ENCODE data around the gene EXTL2.
"Not testable (repeated sequence)": the region's sequence is repeated elsewhere in the genome, so short reads cannot be mapped to it uniquely, and the experiment has no call there.

EXTL2 gene

DNA sequence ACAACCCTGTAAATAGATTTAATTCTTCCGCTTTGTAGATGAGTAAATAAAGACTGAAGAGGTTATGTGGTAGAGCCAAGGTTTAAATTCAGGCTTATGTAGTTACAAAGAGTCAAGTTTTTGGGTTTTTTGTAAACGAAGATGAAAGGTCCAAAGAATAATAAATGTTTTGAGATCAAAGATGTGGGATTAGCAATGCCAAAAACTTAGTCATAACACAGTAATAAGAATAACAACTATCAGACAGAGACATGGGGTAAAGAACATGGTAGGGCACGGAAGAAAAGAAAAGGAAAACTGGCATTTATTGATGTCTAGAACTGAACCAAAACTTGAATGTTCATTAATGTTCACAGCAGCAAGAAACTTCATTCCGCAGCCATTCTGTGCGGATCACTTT, 42.9 kb downstream of the EXTL2 start:
- no peak overlapping the region for H3K4me3 ChIP-seq (ENCODE audit: low read depth, low read length)
- TF ChIP-seq, protein P1, sequence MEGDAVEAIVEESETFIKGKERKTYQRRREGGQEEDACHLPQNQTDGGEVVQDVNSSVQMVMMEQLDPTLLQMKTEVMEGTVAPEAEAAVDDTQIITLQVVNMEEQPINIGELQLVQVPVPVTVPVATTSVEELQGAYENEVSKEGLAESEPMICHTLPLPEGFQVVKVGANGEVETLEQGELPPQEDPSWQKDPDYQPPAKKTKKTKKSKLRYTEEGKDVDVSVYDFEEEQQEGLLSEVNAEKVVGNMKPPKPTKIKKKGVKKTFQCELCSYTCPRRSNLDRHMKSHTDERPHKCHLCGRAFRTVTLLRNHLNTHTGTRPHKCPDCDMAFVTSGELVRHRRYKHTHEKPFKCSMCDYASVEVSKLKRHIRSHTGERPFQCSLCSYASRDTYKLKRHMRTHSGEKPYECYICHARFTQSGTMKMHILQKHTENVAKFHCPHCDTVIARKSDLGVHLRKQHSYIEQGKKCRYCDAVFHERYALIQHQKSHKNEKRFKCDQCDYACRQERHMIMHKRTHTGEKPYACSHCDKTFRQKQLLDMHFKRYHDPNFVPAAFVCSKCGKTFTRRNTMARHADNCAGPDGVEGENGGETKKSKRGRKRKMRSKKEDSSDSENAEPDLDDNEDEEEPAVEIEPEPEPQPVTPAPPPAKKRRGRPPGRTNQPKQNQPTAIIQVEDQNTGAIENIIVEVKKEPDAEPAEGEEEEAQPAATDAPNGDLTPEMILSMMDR (IDR thresholded peaks at IDR 0.05; ENCODE audit: low read depth, low read length, missing control alignments), result no peak
- in situ Hi-C loops (cut with HindIII; ENCODE audit: low sequenced_read_pairs), result no loop called here
- DNase-seq (ENCODE audit: low read depth), result no peak

DNA sequence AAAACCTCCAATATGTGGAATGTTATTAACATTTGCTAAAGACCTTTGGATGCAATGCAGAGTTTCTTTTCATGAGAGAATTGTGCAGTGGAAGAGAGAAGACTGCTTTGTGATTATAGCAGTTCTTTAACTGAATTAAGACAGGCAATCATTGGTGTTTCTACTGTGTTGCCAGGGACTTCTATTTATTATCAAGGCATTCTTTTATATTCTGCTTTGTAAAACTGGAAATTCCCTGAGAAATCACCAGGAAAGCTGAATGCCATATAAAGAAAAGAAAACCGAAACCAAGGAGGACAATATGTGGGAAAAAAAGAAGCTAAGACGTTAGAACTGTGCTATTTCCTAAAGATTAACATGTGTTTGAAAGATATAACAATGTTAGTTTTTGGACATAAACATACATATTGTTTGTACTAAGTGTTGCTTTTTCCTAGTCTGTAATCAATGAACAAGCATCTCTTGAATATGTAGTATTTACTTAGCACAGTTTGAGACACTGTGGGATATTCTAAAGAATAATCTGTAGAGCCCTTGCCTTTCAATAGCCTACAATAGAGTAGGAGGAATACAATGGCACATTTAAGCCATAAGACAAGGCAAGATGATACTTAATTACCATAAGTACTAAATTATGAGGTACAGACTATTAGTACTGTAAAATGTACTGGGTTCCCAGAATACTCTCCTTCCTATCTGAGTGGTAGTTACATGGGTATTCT, 47.1 kb downstream of the EXTL2 start:
- in situ Hi-C loops (cut with HindIII; ENCODE audit: low sequenced_read_pairs), result loop anchor here (5.0 kb wide), 1 partner anchor 70 kb away; no protein-coding TSS in a partner anchor
- TF ChIP-seq, protein P1 (IDR thresholded peaks at IDR 0.05; ENCODE audit: low read depth, low read length, missing control alignments), result no peak
- no peak overlapping the region for H3K4me3 ChIP-seq (ENCODE audit: low read depth, low read length)
- DNase-seq (ENCODE audit: low read depth), result no peak

DNA sequence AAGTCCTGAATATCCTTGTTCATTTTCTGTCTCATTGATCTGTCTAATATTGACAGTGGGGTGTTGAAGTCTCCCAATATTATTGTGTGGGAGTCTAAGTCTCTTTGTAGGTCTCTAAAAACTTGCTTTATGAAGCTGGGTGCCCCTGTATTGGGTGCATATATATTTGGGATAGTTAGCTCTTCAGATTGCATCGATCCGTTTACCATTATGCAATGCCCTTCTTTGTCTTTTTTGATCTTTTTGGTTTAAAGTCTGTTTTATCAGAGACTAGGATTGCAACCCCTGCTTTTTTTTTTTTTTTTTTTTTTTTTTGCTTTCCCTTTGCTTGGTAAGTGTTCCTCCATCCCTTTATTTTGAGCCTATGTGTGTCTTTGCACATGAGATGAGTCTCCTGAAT, 51.5 kb downstream of the EXTL2 start:
- in situ Hi-C loops (cut with HindIII; ENCODE audit: low sequenced_read_pairs); DNase-seq (ENCODE audit: low read depth); H3K4me3 ChIP-seq (ENCODE audit: low read depth, low read length): not testable (repeated sequence)

DNA sequence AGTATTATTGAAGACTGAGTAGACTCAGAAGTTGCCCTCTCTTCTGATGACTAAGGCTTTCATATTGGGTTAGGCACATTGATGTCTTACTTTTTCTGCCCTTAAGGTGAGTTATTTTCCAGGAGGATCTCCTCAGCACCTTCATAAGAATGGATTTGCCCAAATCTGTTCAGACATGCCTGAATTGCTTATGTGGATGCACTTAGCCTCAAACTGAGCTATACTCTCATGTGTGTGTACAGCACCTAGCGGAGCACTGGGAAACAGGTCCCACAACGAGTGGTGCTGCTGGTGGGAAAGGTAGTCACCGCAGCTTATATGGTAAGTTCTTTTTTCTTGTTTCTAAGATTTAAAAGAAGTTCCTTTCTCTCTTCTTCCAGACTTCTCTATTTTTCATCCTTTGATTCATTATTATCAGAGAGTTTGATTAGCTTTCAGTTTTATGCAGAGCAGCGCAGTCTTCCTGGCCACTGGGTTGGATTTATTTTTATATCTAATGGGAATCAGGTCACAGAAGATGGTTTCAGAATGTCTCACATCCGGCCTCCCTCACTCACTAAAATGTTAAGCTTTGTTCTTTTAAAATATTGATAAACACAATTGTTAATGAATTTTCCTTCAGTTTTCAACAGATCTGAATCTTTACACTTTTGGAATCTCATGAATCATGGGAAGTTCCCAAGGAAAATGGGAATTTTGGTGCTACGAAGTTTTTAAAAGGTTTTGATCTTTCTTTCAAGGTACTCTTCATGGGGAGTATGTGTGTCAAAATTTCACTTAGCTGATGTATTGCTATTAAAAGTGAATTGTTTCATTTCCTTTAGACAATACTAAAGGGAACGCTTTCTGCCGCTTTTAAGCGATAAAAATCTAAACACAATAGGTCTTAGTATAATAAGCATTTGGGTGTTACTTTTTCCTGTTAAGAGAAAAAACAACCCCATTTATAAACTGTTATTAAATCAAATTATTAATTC, 58.5 kb downstream of the EXTL2 start:
- no peak overlapping the region for H3K4me3 ChIP-seq (ENCODE audit: low read depth, low read length)
- no peak for DNase-seq (ENCODE audit: low read depth)
- TF ChIP-seq, protein P1 (IDR thresholded peaks at IDR 0.05; ENCODE audit: low read depth, low read length, missing control alignments), result no peak
- in situ Hi-C loops (cut with HindIII; ENCODE audit: low sequenced_read_pairs), result no loop called here

DNA sequence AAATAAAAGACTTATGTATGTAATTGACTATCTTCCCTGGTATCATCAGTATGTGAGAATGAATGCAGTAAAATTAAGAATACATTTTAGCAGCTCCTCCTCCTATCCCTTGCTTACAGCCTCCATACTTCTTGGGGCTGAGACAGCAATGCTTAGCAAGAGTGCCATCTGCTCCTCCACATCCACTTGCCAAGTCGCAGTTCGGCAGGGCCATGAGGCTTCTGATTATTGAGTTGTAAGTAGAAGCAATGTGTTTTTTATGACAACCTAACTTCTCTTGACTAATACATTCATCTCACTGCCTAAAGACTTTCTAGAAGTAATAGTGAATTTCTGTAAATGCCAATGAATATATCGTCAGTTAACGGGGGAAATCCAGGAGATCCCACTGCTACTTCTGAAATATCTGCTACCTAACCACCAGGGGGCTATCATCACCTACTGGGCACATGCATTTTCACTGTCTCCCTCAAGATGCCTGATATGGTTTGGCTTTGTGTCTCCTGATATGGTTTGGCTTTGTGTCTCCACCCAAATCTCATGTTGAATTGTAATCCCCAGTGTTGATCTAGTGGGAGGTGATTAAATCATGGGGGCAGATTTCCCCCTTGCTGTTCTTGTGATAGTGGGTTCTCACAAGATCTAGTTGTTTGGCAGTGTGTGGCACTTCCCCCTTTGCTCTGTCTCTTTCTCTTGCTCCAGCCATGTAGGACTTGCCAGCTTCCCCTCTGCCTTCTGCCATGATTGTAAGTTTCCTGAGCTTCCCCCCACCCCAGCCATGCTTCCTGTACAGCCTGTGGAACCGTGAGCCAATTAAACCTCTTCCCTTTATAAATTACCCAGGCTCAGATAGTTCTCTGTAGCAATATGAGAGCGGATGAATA, 59.6 kb downstream of the EXTL2 start:
- no peak overlapping the region for H3K4me3 ChIP-seq (ENCODE audit: low read depth, low read length)
- TF ChIP-seq, protein P1 (IDR thresholded peaks at IDR 0.05; ENCODE audit: low read depth, low read length, missing control alignments), result peak; percentile 38
- DNase-seq (ENCODE audit: low read depth), result no peak
- in situ Hi-C loops (cut with HindIII; ENCODE audit: low sequenced_read_pairs), result no loop called here

DNA sequence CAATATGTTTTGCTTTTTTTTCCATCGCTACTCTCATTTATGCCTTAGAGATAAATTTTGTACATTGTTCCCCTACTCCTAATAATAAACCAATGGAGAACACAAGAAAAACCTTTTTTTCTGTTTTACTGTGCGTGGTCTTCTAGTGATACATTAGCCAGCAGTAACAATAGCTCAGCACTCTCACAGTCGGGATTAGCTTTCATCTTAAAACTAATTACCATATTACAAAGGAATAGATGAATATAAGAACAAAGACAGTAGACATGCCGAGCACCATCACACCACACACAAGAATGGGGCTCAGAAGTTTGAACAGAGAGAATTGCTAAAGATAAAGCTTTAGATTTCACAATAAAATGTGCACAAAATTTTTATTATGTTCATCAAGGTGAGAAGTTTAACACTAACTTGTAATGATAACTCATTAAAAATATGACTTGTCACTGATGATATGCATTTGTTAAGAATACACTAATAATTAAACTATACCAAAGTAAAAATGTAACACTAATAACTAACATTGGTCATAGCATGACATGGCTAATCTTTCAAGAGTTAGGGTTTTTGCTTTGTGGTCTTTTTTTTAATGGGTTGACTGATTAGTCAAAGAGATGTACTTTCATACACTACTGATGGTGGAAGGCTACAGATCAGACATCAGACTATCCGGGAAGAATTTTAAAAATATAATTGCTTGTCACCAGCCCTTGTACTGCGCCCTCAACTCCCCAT, 61.8 kb downstream of the EXTL2 start:
- in situ Hi-C loops (cut with HindIII; ENCODE audit: low sequenced_read_pairs), result no loop called here
- H3K4me3 ChIP-seq (ENCODE audit: low read depth, low read length), result no peak overlapping the region
- DNase-seq (ENCODE audit: low read depth), result no peak
- TF ChIP-seq, protein P1 (IDR thresholded peaks at IDR 0.05; ENCODE audit: low read depth, low read length, missing control alignments), result no peak

DNA sequence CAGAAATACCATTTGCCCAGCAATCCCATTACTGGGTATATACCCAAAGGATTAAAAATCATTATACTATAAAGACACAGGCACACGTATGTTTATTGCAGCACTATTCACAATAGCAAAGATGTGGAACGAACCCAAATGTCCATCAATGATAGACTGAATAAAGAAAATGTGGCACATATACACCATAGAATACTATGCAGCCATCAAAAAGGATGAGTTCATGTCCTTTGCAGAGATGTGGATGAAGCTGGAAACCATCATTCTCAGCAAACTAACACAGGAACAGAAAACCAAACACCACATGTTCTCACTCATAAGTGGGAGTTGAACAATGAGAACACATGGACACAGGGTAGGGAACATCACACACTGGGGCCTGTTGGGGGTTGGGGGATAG, 69.0 kb downstream of the EXTL2 start:
- H3K4me3 ChIP-seq (ENCODE audit: low read depth, low read length); DNase-seq (ENCODE audit: low read depth); in situ Hi-C loops (cut with HindIII; ENCODE audit: low sequenced_read_pairs): not testable (repeated sequence)

Measured in astrocyte of the cerebellum (primary cell).